NCI-H345 treated with DMSO at 0.1 percent for 48 hours (cell line): Measurements from ENCODE around the gene MCCD1.
"Not testable (repeated sequence)": the region's sequence is repeated elsewhere in the genome, so short reads cannot be mapped to it uniquely, and the experiment has no call there.

Experiments
- DNase-seq: peaks from one replicate; lab custom pipeline; 2025; ENCODE audit not compliant: unreplicated experiment; lab: John Stamatoyannopoulos, UW

The MCCD1 gene

DNA sequence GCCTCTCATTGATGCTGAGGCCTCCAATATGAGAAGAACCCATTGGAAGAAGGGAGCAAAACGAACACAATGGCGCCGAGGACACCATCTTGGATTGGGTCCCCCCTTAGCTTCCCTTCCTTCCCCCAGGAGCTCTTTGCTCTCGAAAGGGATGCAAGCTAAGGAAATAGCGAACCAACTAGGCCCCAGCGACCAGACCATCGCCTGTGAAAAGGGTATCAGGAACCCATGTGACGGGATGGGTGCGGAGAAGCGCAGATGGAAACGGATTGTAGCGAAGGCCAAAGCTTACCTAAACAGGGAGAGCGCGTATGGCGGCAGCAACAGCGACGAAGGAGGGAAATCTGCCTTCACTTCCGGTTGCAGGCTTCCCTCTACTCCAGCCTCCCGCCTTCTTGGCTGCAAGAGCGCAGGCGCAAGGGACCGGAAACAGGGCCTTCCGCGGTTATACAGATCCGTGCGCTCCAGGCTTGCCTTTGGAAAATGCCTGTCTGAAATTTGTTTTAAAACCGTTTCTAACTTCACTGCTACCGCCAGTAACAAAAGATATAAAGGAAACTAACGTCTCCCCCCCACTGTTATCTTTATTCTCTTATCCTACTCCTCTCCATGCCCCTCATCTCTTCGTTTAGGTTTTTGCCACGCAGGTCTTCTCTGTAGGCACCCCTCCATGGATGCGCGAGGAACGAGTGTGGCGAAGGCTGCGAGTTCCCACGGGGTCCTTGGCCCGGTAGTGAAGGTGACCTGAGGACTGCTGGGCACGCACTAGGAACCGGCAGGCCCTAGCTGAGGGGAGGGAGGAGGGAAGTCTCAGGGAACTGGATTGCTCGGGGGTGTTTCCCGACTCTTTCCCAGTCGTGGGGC lies 13.1 kb downstream of the MCCD1 start, which contains the start of gene DDX39B:
Gene DDX39B (minus strand): TSS at position 346 of the 864 bp plus-strand sequence. CDS start 1,471 bp downstream, outside the sequence.
- peak; percentile 97 for DNase-seq

DNA sequence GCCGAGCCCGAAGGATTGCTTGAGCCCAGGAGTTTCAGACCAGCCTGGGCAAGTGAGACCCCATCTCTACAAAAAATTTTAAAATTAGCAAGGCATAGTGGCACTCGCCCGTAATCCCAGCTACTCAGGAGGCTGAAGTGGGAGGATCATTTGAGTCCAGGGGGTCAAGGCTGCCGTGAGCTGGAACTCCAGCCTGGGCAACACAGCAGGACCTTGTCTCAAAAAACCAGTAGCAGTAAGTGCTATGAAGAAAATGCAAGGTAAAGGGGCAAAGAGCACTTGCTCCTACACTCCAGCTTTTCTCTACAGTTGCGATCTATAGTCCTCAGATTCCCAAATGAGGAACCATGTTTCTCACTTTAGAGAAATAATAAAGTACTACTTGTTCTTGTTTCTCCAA lies 14.9 kb downstream of the MCCD1 start:
- no peak for DNase-seq

DNA sequence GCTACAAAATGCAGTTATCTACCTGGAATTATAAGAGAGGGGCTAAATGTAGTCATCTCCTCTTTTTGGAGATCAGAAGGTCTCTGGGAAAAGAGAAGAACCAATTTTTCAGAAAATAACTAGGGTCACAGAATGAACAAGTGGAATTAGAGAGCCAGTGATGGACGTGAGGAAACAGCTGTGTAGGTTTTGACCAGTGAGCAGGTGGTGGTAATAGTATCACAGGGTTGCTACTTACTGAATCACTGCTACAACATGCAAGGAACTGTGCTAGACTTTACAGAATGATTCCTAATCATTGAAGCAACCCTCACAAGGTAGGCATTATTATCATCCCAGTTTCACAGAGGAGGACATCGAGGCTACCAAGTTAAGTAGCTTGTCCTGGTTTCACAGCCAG lies 15.9 kb downstream of the MCCD1 start:
- DNase-seq: no peak

- DNase-seq: no peak
Measured at GRCh38 chr6:31545291-31545690, 16.5 kb downstream of the MCCD1 start.

DNA sequence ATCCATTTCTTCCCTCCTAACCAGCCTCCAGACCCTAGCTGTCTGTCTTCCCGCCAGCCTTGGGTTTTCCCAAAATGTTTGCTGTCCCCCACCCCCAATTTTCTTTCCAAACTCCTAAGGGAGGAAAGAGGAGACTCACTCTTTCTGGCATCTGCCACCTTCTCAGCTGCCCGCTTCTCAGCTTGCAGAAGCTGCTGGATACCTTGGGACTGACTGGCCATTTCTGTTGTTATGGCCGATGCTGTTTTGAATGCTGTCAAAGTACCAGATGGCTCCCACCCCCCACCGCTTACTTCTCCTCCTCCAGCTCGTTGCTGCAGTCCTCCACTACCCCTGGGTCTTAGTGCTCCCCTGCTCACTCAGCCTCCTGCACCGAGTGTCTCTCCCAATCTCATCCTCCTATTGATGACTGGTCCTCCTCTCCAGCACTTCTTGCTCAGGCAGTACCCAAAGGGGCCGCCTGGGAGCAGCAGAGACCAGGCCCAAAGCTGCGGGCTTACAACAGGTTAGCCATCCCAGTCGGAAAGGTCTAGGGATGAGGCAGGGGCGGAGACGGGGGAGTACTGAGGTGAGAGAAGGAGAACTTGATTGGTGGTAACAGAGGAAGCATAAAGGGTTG lies 17.7 kb downstream of the MCCD1 start, which contains the start of gene ATP6V1G2:
Gene ATP6V1G2 (minus strand): TSS at position 270 of the 619 bp plus-strand sequence. CDS start 49 bp downstream, at position 221.
- DNase-seq: peak; percentile 92

GRCh38 chr6:31546958-31547726 lies 18.4 kb downstream of the MCCD1 start, which contains the start of gene NFKBIL1:
Gene NFKBIL1, plus strand, starts transcription at chr6:31547608. Its CDS starts 87 bp downstream, at chr6:31547695.
- DNase-seq: peak; percentile 98

- no peak for DNase-seq
Measured at GRCh38 chr6:31547727-31548543, 19.2 kb downstream of the MCCD1 start.

GRCh38 chr6:31548544-31548873 lies 19.7 kb downstream of the MCCD1 start:
- no peak for DNase-seq

DNA sequence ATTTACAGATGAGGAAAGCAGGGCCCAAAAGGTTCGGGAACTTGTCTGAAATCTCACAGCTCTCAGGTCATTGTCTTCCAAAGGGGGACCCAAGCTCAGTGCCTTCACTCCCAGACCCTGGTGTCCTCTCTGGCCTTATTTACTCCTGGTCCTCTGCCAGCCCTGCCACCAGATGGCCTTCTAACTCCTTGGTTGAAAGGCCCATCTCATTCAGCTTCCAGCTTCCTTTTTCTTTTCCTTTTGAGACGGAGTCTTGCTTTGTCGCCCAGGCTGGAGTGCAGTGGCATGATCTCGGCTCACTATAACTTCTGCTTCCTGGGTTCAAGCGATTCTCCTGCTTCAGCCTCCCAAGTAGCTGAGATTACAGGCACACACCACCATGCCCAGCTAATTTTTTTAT lies 22.6 kb downstream of the MCCD1 start:
- DNase-seq: not testable (repeated sequence)

DNA sequence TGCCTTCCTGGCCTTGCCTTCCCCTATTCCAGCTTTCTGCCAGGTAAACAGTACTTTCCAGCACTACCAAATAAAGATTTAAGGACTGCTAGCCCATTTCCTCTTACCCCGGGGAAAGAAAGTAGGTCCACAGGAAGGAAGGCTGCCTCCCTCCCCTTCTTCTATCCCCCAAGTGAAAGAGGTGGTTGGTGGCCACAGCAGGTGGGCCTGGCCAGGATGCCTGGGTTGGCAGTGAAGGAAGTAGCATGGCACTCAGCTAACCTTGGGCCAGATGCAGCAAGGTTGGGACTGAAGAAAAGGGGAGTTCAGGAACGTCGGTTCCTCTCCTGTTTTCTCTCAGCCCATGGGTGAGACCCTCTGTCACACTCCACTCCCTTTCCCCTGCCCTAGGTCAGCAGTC lies 27.5 kb downstream of the MCCD1 start:
- DNase-seq: no peak

- DNase-seq: no peak
Measured at GRCh38 chr6:31557443-31558317, 28.9 kb downstream of the MCCD1 start.

GRCh38 chr6:31558318-31558625 lies 29.5 kb downstream of the MCCD1 start:
- DNase-seq: no peak

- no peak for DNase-seq
Measured at GRCh38 chr6:31558631-31559500, 30.1 kb downstream of the MCCD1 start.

DNA sequence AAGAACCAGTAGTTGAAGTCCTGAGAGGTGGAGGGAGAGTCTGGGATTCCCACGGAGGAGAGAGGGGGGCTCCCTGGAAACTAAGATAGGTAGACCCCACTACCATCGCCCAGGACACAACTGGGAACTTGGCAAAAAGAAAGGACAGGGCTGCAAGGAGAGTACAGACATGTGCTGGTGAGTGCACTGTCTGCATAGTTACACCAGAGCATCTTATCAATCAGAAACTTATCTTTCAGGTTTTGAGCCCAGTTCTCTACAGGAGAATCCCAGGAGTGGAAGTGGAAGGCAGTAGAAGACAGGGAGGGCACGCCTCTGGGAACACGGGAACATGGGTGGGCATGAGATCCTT lies 30.8 kb downstream of the MCCD1 start:
- DNase-seq: no peak

DNA sequence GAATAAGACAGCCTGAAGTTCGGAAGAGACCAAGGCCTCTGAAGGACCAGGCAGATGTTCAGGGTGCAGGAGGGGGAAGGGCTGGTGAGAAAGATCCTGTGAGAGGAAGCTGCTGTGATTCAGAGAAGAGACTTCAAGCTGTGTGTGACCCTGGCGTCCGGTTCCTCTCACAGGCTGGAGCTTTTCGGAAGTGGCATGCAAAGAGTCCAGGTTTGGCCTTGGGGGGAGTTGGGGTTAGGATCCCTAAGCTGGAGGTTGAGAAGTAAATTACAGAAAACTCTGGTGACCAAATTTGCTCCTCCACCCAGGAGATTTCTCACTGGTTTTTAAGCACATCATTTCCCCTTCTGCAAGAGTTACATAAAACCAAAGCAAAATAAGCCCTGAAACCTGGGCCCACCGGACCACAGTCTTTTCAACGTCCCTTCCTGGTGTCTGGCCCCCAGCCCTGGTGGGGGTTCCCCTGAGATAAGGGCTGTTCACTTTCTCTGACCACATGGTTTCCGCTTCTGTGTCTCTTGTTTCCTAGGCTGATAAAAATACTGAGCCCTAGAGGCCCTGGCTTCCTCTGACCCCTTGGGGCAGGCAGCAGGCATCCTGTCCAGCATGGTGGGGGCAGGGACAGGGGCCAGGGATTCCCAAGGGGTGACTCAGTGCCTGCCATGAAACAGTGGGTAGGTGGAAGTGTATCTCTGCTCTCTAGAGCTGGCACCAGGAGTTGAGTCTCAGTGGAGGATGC lies 31.4 kb downstream of the MCCD1 start:
- no peak for DNase-seq

GRCh38 chr6:31560697-31561058 lies 31.9 kb downstream of the MCCD1 start:
- DNase-seq: no peak

DNA sequence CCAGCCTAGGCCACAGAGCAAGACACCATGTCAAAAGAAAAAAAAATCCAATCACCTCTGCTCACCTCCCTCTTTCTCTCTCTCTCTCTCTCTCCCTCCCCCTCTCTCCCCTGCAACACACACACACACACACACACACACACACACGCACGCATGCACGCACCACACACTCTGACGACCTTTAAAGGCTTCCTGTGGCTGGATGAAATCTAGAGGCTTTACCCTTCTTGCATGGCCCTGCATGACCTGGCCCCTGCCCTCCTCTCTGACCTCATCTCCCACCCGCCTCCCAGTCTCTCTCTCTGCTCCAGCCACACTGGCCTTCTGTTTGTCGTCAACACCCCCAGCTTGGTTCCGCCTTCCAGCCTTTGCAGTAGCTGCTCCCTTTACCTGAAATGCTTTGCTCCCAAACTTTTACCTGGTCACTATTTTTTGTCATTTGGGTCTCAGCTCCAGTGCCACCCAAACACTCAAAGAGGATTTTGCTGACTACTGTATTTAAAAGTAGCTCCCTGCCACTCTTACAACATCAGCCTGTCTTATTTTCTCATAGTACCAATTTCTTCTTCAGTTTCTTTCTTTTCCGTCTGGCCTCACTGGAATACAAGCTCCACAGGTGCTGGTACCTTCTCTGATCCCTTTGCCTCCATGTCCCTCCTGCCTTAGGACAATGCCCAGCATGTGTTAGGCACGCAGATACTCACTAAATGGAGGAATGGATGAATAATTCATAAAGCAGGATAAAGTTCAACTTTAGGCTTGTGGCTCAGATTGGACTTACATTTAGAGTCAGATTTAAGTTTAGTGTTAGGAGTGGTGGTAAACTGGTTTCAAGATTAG lies 39.0 kb downstream of the MCCD1 start:
- DNase-seq: no peak
